HG03135 (cell line): ENCODE data around the gene COL9A2.
"Not testable (repeated sequence)": the region's sequence is repeated elsewhere in the genome, so short reads cannot be mapped to it uniquely, and the experiment has no call there.

Experiments
- ATAC-seq: cut with Tn5 transposase; IDR thresholded peaks from one replicate; pipeline ENCODE4 v1.9.1; 2021; ENCODE audit warnings: mild to moderate bottlenecking, moderate library complexity; ENCODE audit not compliant: unreplicated experiment

The COL9A2 gene

DNA sequence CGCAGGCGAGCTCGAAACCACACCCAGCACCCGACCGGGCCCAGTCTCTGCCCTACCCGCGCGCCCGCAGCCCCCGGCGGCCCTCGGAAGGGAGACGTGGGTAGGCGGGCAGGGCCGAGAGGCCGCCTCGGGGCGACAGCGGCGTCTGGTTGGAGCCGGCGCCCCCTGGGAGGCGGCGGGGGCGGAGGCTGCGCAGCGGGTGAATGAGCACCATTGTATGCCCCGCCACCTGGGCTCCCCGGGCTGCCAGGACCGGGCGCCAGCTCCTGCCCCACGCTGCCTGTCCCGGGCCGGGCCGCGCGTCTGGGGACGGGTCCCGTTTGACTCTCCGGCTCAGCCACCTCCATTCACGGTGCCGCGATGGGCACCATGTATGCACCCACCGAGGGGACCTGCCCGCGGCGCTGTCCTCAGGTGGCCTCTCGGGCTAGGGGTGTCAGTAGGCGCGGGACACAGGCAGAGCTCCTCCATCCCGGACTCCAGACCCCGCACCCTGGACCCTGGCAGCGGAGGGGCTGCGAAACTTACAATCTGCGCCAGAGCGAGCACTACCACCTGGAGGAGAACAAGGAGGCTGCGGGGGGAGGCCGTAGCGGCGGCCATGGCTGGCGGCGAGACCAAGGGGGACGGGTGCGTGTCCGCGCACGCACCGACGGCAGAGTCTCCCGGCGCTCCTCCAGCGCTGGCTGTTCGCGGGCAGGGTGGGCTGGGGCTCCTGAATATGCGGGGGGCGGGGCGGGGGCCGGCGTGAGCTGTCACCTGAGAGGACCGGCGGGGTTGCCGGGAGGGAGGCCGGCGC lies at the start of gene COL9A2:
COL9A2 (minus strand) TSS at position 692 of the 799 bp plus-strand sequence; CDS start at position 603, 89 bp downstream.
- ATAC-seq = no peak

DNA sequence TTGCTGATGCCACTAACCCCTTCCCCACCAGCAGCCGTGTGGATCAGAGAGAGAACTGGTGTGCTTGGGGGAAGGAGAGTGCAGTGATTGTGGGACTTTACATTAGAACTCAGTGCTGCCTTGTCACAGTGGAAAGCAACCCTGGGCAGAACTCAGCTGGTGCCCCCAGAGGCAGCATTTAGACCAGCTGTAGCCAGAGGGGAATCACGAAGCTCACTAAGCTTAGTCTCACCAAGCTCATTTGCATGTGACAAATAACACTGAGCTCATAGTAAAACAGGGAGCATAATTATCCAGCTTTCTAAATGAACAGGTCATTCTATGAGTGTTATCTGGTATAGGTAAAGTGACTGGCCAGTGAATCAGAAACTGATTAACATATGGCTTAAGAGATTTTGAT lies 46.6 kb upstream of the COL9A2 start:
- peak; percentile 71 for ATAC-seq

DNA sequence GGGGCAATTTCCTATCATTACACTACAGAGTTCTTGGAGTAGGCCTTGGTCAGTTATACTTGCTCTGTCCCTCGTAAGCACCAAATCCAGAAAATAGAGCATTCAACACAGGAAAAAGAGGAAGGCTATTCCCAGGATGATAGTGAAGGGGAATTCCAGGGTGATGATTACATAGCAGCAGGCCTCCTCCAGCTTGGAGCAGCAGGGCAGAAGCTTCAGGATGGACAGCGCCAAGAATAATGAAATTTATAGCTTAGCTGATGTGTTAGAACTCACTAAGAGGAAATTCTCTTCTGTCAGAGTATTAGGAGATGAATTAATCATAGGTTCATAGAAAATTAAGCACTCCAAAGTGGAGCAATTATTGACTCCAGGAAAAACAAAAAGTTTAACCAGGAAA lies 45.6 kb upstream of the COL9A2 start:
- ATAC-seq = no peak

DNA sequence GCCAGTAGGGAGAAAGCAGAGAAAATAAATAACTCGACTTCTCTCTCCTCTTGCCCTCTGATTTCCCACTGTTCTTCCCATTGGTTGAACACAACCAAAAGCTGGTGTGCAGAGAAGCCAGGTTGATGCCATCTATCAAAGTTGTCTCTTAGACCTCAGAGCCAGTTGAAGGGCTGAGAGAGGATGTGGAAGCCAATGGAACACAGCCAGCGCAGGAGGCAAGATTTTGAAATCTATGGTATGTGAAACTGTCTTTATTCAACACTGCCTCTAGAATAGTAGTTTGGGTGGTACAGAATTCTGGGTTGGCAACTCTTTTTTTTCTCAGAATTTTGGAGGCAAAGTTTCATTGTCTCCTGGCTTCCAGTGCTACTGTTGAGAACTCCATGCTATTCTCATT lies 45.1 kb upstream of the COL9A2 start:
- no peak for ATAC-seq

DNA sequence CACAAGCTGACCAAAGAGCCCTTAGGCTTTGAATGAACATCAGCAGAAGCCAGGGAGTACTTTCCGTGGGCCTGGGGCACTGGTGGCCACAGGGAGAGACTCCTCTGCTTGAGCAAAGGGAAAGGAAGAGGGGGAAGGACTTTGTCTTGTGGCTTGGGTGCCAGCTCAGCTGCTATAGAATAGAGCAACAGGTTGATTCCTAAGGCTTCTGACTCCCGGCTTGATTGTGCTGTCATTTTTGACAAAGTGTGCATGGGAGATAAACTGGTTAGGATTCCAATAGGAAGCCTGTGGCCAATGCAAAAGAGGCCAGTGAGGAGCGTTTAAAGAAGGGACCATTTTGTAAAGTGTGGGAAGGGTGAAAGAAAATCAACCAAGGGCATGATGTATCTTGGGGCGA lies 44.6 kb upstream of the COL9A2 start:
- ATAC-seq = no peak

DNA sequence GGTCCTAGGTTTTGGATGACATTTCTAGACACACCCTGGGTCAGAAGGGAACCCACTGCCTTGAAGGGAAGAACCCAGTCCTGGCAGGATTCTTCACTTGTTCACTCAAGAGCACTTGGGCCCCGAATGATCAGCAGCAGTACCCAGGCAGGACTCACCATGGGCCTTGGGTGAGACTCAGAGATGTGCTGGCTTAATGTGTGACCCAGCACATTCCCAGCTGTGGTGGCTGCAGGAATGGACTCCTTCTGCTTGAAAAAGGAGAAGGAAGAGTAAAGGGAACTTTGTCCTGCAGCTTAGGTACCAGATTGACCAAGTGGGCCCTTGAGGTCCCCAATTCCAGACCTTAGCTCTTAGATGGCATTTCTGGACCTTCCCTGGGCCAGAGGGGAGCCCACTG lies 44.1 kb upstream of the COL9A2 start:
- ATAC-seq = no peak

DNA sequence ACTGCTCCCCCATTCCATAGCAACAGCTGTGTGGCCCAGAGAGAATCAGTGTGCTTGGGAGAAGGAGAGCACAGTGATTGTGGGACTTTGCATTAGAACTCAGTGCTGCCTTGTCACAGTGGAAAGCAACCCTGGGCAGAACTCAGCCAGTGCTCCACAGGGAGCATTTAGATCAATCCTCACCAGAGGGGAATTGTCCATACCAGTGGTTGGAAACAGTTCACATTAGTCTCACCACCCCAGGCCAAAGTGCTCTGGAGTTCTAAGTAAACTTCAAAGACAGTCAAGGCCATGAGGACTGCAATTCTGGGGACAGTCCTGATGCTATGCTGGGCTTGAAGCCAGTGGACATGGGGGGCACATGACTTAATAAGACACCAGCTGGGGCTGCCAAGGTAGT lies 43.5 kb upstream of the COL9A2 start:
- no peak for ATAC-seq

DNA sequence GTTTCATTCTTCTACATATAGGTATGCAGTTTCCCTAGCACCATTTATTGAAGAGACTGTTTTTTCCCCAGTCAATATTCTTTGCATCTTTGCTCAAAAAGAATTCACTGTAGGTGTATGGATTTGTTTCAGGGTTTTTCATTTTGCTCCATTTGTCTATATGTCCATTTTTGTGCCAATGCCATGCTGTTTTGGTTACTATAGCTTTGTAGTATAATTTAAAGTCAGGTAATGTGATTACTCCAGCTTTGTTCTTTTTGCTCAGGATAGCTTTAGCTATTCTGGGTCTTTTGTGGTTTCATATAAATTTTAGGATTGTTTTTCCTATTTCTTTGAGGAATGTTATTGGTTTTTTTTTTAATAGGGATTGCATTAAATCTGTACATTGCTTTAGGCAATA lies 40.5 kb upstream of the COL9A2 start:
- ATAC-seq = no peak

- ATAC-seq = no peak
Observed at GRCh38 chr1:40353082-40353481, 36.0 kb upstream of the COL9A2 start.

DNA sequence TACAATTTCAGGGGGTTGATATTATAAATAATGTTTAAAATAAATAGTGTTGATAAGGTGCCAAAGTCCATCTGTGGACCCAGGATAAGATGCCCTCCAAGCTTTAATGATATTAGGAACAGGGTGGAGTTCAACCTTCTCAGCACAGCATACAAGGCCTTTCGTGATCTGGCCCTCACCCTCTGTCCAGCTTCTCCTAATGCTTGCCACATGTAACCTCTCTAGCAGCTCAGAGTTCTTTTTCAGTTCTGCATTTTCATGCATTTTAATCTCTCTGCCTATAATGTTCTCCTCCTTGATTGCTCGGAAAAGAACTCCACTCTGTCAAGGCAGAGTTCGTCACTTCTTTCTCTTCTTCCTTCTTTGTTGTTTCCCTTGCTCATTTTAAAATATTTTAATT lies 35.0 kb upstream of the COL9A2 start:
- ATAC-seq = no peak

- no peak for ATAC-seq
Observed at GRCh38 chr1:40351124-40351523, 34.0 kb upstream of the COL9A2 start.

GRCh38 chr1:40350391-40350790 lies 33.3 kb upstream of the COL9A2 start:
- no peak for ATAC-seq

DNA sequence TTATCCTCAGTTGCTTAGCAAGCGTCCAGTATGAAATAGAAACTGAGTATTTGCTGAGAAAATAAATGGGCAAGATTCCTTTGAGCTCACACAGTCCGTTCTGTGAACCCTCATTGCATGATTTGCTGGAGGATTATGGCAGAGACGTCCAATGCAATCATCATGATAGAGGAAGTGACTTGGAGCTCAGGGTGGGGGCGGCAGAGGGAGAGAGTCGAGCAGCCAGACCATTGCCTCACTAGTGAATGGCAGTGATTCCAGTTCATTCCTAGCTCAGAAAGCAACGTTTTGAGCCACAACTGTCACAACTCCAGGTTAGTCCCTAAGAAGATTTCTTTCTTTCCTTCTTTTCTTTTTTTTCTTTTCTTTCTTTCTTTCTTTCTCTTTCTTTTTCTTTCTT lies 27.5 kb upstream of the COL9A2 start:
- no peak for ATAC-seq

DNA sequence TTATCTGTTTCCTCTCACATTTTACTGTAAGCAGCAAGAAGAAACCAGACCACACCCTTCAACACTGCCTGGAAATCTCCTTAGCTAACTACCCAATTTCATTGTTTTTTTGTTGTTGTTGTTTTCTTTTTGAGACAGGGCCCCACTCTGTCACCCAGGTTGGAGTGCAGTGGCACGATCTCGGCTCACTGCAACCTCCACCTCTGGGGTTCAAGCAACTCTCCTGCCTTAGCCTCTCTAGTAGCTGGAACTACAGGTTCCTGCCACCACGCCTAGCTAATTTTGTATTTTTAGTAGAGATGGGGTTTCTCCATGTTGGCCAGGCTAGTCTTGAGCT lies 25.3 kb upstream of the COL9A2 start:
- ATAC-seq = not testable (repeated sequence)

GRCh38 chr1:40341491-40342380 lies 24.6 kb upstream of the COL9A2 start:
- ATAC-seq = no peak

- ATAC-seq = no peak
Observed at GRCh38 chr1:40339420-40340323, 22.6 kb upstream of the COL9A2 start.

DNA sequence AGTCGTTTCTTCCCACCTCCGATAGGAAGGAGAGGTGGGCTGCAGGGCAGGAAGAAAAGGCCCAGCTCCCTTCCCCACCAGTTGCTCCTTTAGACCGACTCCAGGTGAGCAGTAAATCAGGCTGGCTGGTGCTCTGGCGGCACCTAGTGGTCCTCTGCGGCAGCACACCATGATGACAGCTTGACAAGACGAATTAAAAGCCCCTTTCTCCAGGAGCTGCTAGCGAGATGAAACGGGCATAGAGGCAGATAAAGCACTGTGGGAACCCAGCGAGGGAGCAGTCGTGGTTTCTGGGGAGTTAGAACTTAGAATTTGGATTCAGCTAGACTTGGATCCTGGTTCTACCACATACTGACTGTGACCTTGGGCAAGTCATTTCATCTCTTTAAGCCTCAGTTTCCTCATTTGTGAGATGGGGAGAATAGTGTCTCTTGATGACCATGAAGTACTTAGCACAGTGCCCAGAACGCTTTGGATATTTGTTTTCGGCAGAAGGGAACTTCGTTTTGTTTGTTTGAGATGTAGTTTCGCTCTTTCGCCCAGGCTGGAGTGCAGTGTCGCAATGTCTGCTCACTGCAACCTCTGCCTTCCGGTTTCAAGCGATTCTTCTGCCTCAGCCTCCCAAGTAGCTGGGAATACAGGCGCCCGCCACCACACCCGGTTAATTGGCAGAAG lies 21.8 kb upstream of the COL9A2 start:
- no peak for ATAC-seq

DNA sequence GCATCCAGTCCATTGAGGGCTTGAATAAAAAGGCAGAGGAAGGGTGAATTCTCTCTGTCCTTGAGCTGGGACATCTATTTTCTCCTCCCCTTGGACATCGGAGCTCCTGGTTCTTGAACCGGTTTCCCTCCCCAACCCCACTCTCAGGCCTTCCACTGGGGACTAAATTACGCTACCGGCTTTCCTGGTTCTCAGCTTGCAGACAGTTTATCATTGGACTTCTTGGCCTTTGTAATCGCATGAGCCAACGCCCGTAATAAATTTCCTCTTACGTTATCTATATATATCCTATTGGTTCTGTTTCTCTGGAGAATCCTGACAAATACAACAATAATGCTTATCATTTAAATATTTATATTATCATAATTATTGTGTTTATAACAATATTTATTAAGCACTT lies 20.4 kb upstream of the COL9A2 start:
- ATAC-seq = no peak

DNA sequence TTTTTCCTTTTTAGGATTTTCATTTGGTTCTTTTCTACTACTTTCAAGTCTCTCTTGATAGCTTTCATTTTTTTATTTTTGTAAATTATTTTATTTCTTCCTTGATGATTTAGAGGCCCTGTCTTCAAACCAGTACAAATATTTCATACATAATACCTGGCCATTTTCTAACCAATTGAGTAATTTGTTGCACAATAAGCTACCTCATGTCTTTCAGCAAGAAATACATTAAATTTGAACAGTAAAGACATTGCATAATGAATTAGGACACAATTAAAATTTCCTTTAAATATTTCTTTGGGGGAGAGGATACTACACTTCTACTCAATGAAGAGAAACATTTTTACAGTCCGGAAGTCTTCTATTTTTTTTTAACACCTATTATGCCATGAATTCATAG lies 15.6 kb upstream of the COL9A2 start:
- ATAC-seq = no peak

DNA sequence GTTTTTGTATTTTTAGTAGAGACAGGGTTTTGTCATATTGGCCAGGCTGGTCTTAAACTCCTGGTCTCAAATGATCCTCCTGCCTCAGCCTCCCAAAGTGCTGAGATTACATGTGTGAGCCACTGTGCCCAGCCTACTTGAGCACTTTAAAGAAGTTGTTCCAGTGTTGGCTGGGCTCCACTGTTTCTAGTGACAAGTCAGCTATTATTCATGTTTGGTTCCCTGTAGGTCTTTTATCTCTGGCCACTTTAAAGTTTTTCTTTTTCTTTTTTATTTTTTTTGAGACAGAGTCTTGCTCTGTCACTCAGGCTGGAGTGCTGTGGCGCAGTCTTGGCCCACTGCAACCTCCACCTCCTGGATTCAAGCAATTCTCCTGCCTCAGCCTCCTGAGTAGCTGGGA lies 14.3 kb upstream of the COL9A2 start:
- ATAC-seq = not testable (repeated sequence)
